Fibroblast of the conjunctiva (primary cell): ENCODE data around the gene RBM8A.

ENCODE experiments used
- DNase-seq: peaks from one replicate; pipeline ENCODE4 v3.0.0-alpha.2; 2010; ENCODE audit warnings: low read depth

RBM8A gene

DNA sequence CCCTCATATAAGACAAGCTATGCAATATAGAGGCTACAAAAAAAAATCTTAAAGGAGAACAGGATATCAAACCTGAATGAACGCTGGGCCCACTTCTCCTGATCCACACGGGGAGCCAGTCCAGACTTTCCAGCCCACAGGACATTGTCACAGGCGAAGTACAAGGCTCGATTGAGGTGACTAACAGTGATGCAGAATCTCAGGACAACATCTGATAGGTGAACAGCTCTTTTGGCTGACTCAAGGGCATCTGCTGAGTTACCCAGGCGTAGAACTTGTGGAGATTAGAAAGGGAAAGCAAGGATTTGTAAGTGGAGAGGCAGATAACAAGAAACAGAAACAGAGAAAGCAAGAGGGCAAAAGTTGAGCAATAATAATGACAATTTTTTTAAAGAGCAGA, 10.5 kb downstream of the RBM8A start:
- DNase-seq = no peak

GRCh38 chr1:145912128-145912641, 15.1 kb downstream of the RBM8A start:
- DNase-seq = no peak

DNA sequence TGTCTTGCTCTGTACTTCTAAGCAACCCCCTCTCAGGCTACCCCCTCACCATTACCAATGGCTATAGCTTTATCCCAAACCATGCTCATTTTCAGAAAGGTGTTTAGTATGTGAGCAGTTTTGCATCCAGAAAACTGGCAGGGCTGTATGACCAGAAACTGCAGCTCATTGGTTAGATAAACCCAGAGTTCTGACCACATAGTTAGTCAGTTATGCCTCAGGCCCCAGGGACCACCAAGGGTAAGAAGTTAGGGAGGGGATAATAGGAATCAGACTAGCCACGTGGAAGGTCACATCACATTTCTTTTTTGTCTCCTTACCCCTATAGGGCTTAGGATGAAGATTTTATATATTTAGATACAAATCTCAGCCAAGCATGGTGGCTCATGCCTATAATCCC, 18.6 kb downstream of the RBM8A start:
- DNase-seq = peak; percentile 35

DNA sequence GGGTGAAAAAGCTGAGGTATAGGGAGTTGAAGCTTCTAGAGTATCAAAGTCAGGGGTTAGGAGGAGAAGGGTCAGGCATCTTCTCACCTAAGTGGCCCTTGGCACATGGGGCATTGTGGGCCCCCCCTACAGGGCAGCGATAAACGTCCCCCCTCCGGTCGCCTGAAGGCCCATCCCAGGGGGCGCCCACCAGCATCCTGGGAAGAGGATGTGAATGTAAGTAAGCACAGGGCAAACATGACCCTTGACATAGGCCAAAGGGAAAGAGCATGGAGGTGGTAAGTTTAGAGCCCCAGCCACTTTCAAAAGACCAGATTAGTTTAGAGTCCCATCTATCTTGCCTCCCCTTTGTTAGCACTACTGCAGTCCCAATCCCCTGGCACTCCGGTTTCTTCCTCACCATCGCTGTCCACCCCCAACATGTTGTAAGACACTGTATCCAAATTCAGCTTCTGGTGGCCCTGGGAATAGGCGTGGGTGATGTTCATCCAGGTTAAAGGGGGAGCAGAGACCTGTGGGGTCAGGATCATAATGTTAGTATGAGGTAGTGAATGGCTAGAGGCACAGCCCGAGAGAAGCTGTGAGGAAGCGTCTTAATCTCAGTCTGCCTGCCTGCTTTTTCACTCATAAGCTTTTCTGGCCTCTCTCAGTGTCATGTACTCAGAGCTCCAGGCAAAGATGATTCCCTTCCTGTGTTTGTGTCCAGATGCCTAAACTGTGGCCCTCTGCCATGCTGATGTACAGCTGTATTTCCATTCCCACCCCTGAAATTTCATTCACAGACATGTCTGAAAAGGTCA, 20.1 kb downstream of the RBM8A start:
- DNase-seq = peak; percentile 28

DNA sequence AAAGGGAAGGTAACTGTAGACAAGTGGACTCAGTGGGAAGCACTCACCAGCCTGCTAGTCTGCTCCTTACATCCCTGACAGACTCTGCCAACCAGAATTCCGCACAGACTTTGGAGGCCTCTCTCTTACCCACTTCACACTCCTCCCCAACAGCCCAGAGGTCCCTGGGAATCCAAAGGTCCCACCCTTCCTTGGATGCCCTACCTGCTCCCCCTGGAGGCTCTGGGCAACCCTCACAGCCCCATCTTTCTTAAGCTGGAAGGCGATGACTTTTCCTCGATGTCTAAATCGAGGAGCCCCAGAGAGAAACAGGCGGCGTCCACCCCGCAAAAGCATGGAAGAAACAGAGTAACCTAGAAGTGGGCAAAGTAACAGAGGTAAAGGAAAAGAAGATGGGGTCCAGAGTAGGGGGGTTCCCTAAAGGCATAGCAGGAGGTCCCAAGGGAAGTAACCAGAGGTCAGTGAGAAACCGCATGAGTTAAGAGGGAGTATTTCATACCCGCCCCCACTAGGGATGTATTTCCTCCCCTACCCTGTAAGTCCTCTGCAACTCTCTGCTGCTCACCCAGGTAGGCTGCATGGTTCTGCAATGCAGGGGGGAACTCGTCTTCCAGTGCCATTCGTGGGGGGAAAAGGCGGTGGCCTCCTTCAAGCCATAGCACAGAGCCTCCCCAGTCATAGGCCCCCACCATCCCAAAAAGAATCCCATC, 25.8 kb downstream of the RBM8A start:
- DNase-seq = no peak

GRCh38 chr1:145898756-145899155, 28.5 kb downstream of the RBM8A start:
- no peak for DNase-seq

DNA sequence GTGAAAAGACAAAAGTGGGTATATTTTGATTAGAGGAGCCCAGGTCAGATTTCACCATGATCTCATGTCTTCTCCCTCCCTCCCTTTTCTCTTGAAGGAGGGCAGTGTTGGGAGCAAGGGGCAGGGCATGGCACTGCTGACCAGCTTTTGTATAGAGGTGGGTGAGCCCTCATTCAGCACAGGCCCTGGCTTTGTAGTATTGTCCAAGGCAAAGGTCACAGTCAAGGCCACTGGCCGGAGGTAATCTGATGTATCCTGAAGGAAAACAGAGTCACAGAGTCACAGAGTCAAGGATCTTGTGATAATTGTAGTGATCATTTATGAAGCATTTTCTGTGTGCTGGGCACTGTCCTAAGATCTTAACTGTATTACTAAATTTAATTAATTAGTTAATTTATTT, 29.3 kb downstream of the RBM8A start:
- no peak for DNase-seq

- no peak for DNase-seq
Observed at GRCh38 chr1:145895471-145895870, 31.8 kb downstream of the RBM8A start.

DNA sequence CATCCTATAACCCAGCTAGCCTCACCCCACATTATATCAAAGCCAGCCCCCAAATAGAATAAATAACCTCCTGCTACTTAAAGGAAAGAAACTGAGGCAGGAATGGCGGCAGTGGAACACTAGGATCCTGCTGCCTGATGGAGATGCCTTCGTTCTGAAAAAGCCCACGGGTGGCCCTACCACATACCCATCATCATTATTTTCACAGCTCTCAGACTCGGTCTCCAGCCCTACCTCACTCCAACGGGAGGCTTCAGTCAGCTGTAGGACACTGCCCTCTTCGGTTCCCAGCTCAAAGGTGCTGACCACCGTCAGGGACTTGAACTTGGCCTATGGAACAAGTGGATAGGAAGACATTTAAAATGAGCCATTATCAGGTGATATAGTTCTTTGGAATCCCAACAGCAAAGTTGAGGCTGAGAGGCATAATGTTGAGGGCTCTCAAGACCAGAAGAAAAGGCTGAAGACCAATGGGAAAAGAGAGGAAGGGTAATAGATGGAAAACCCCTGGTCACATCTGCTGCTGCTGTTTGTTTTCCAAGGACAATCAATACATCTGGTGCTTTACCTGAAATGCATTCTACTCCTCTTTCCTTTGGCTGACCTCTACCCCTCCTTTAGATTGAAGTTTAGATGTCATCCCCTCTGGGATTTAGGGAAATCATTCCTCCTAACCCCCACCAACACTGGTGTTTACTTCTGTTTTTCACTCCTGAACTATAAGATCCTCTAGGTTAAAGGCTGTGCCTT, 33.8 kb downstream of the RBM8A start:
- no peak for DNase-seq

GRCh38 chr1:145892486-145893087, 34.7 kb downstream of the RBM8A start:
- no peak for DNase-seq

GRCh38 chr1:145891587-145892485, 35.4 kb downstream of the RBM8A start:
- DNase-seq = peak; percentile 97

DNA sequence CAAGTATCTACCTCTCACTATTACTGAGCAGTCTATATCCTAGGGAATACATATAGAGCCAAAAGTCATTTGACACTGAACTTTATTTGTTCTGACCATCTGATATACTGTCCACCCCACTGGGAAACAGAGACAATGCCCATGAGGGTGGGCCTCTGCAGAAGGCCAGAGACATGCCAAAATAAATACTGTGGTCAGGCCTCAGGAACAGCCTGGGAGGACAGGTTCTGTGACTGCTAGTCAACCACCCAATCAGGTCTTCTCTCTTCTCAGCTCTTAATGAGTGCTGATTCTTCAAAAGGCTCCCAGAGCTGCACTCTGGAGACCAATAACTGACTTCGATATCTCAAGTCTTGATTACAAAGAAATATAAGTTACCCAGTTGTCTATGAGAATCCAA, 36.1 kb downstream of the RBM8A start:
- DNase-seq = no peak

DNA sequence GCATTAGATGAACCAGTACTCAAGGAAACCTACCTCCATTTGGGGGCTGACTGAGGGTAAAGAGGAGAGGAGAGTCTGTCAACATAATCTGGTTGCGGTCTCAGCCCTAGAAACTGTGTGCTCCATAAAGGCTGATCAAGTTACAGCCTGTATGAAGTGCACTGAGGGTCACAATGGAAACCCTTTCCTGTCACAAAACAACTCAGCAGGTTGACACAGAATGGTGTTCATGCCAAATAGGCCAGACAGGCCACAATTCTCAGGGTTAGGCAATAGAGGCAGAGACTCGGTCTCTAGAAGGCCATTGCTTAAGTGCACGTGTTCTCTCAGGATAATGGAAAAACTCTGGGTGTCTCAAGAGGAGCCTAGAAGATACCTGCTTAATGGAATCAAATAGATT, 37.6 kb downstream of the RBM8A start:
- DNase-seq = no peak

GRCh38 chr1:145887631-145888030, 39.7 kb downstream of the RBM8A start:
- no peak for DNase-seq

- no peak for DNase-seq
Observed at GRCh38 chr1:145886816-145887215, 40.5 kb downstream of the RBM8A start.

DNA sequence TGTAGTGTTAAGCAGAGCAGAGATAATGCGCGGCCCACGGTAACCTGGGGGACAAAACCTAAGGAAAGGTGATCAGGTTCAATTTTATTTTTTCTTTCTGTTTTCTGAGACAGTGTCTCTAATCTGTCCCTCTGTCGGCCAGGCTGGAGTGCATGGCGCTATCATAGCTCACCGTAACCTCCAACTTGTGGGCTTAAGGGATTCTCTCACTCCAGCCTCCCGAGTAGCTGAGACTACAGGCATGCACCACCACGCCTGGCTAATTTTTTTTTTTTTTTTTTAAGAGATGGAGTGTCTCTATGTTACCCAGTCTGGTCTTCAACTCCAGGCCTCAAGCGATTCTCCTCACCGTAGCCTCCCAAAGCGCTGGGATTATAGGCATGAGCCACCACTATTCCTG, 40.9 kb downstream of the RBM8A start:
- DNase-seq = no peak

DNA sequence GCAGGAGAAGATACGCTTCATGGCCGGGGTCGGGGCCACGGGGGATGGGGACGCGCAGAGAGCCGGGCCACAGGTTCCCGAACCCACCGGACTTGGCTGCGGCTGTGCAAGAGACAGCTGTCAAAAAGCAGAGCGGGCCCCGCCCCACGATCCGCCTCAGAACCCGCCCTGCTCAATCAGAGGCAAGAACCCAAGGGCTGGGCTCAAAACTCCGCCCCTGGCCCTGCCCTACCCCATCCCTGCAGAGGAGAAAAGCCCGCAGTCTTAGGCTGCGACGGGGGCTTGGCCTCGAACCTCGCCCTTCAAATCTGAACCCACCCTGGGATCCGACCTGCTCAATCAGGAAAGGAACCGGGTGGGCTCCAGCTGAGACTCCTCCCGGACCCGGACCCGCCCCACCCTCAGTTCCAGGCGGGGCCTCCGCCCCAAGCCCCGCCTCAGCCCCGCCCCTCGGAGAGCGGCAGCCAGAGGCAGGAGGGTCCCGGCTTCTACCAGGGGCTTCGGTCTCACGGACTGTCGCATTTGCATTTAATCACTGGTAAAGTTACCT, 41.5 kb downstream of the RBM8A start, which contains the start of gene ANKRD35:
ANKRD35 (minus strand) TSS at position 129 of the 550 bp plus-strand sequence; CDS start at position 21, 108 bp downstream.
- DNase-seq = no peak

GRCh38 chr1:145884675-145885074, 42.6 kb downstream of the RBM8A start:
- DNase-seq = peak; percentile 26

GRCh38 chr1:145879775-145880174, 47.5 kb downstream of the RBM8A start:
- DNase-seq = no peak

DNA sequence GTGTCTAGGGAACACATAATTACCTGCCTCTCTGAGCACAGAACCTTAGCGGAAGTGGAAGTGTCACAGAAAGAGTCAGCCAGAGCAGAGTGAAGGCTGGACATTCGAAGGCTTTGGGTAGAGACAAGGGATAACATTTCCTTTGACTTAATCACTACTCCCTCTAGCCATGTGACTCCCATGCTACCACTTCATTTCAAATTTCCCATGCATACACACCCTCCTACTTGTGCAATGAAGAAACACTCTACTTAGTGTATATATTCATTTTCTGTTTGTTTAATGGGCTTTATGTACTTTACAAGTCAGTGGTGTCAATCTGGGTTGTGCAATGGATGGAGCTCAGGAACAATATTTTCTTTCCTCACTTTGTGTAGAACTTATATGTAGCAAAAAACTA, 48.6 kb downstream of the RBM8A start:
- no peak for DNase-seq
